CD4-positive, alpha-beta T cell treated with Interleukin-2 at 100 ng/mL for 4 hours (primary cell): Measurements from ENCODE around the gene RECK.
"Not testable (repeated sequence)": the region's sequence is repeated elsewhere in the genome, so short reads cannot be mapped to it uniquely, and the experiment has no call there.

Source experiments
- DNase-seq: peaks from one replicate; pipeline ENCODE4 v3.0.0-alpha.2; 2020; ENCODE audit warnings: low spot score

The RECK gene

DNA sequence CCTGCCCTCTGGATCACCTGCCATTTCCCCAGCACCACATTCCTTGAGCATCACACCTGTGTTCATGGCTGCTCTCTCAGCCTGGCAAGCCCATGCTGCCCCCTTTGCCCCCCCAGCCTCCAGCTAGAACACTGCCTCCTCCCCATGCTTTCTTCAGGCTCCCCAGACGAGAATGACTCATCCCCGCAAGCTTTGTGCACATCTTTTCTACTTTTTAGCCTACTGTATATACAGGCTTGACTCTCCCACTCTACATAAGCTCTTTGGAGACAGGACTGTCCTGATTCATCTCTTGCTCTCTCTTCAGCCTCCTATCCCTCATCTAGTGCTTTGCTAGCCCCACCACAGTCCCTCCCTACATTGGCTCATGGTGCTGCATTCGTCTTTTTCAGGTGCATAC lies 79.9 kb downstream of the RECK start:
- no peak for DNase-seq

DNA sequence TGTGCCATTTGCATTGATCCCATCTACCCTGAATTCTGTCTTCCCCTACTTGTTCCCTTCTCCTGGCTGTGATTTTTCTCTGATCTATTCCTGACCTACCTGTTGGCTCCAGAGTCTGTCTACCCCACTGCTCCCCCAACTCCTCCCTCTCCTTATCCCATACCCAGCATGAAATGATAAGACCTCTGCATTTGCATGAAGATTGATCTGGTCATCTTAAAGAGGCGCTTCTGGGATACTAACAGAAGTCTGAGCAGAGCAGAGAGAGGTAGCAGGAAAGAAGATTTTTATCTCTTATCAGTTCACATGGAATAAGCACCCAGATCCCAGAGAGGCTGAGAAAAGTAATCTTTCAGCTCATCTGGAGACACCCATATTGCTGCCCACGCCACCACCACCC lies 81.5 kb downstream of the RECK start:
- DNase-seq: no peak

DNA sequence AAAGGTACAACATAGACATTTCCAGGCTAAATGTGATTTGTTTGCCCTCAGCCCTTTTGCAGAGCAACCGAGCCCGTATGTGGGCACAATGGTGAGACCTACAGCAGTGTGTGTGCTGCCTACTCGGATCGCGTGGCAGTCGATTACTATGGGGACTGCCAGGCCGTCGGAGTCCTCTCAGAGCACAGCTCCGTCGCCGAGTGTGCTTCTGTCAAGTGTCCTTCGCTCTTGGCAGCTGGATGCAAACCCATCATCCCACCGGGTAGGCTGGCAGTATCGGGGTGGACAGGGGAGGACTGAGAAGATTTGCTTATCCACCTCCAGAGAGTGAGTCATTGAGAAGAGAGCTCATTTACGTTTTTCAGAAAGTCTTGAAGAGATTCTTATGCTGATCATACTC lies 82.0 kb downstream of the RECK start:
- no peak for DNase-seq

DNA sequence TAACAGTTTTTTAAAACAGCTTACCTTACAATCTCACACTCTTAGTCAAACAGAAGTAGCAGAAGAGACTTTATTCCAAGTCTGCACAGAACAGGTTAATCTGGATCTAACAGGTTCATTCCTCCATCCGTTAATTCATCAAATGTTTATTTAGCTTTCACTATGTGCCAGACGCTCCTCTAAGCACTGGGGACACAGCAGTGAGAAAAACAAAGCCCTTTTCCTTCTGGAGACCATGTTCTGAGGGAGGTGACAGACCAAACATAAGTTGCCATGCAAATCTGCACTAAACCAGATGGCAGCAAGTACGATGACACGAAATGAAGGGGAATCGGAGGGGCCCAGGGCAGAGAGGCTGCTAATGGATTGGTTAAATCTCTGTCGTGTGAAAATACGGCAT lies 82.8 kb downstream of the RECK start:
- DNase-seq: no peak

DNA sequence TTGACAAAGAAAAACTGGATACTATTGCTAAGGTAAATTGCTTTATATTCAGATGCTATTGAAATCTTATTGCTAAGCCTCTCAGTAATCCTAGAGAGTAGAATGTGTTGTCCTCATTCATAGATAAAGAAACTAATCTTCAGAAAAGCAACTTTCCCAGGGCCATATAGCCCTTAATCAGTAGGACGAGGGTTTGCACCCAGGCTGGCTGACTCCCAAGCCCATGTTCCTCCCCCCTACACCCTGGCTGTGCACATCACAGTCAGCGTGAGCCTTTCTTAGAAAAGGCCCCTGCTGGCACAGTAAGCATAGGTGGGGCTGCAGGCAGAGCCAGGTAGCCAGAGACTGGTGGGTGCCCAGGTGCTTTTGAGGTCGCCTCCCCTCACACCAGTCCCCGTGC lies 84.0 kb downstream of the RECK start:
- no peak for DNase-seq

DNA sequence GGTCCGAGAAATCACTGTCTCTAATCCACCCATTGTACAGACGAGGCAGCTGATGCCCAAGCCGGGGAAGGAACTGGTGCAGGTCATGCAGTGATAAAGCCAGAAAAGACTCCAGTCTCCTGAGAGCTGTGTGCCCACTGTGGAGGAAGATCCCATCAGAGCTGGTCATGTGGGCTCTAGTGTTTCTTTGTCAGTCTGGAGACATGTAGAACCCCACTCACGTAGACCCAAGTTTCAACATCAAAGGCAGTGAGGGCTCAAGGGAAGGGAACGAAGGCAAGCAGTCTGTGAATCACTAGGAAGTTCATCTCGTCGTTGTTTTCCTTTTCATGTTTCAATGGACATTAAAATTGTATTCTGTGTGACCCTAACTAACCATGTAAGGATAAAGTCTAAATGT lies 85.3 kb downstream of the RECK start:
- DNase-seq: no peak

DNA sequence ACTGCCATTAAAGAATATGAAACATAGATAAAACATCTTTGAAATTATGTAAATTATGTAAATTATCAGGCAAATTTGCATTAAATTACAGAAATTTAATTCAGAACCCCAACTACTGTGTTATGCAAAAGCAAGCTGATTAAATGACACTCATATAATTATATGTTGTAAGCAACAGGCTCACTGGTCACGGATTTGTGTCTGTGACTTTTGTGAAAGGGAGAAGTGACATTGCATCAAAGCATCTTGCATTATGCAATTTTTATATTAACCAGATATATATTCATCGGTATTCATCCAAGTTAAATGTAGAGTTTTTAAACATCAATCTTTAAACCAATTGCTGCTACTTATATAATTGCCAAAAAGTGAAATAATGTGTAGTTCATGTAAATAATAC lies 86.8 kb downstream of the RECK start:
- no peak for DNase-seq

DNA sequence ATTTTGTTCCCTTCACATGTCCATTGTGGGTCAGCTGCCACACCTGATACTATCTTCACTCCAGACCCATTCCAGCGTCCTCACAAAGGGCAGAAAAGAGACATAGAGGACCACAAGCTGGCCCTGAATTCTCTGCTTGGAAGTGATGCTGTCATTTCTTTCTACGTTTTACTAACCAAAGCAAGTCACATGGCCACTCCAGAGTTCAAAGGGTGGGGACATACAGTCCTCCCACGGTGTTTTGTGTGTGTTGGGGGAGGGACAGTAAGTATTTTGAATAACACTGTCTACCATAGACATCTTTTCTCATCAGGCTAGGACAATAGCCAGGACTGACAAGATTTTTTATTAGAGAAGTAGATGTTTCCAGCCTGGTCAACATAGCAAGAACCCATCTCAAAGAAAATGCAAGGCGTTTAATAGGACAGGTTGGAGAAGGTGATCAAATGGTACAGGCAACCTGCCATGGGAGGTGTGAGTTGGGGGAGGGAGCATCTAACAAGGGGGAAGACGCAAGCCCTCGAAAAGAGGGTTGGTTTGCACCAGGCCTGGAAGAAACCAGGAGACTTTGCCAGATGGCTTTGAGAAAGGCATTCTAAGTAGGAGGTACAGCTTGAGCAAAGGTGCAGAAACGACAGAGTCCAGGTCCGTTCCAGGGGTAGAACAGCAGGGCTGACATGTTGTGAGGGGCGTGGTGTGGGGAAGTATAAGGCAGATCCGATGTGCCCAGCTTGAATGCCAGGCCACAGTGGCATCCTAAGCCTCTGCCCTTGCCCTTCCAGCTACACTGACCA lies 88.5 kb downstream of the RECK start:
- no peak for DNase-seq

DNA sequence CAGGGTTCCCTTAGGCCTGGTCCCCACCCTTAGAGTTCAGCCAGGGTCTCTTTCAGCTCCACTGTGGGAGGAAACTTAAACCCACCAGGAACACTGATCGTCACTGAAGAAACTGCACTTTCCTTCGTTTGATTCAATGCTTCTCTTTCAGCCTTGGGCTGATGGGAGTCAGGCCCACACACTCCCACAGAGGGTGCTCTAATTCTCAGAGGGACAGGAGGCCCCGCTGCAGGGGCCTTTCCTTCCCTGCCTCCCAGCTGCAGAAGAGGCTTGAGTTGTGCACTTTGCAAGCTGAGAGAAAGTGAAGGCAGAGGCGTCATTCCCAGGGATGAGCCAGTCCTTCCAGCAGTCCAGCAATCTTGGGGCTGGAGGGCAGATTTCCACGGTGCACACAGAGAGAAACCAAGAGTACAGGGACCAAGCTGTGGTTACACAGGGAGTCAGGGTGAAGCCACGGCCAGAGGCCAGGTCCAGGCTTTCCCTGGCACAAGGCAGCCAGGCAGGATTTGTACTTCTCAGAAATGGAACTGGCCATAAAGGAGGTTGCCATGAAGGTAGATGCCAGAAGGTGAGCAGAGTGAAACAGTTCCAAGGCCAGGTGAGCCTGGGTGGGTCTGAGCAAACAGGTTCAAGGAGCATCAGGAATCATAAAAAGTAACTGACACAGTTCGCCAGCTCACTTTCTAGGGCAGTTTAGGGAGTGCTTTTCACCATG lies 89.5 kb downstream of the RECK start:
- DNase-seq: no peak

DNA sequence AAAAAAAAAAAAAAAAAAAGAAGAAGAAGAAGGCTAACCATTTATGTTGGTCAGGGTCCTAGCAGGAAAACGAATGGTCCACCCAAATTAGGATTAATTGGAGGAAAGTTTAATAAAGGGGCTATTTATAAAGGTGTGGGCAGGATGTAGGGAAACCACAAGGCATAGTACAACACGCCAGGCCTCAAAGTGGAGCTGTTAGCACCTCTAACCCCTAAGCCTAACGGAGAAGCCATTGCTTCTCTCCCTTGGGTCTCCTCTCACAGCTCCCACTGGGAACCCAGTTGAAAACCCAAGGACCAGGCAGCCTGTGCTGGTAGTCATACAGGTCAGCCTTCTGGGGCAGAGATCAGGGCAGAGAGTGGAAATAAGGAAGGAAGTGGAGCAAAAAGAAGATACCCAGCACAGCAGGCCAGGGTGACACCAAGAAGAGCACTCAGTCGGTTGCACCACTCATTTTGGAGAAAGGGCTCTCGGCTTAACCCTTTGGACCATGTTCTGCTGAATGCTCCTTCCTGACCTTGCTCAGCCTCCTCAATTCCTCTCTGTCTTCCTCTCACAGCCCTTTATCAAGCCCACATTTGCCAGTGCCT lies 91.0 kb downstream of the RECK start:
- DNase-seq: no peak

DNA sequence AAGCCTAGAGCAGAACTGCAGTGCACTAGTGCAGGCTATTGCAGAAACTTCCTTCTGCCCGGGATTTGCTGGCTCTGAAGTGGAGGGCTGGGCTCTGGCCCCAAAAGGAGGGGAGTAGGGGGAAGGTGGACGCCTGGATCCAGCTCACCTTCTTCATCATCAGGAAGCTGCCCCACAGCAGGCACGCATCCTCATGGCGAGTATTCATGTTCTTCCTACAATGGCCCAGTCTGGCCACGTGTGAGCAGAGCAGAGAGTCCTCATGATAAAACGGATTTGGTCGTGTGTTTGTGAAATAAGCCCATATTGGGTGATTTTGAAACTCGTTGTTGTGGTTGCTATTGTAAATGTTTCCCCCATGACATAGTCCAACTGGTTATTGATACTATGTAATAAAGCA lies 91.6 kb downstream of the RECK start:
- DNase-seq: no peak

DNA sequence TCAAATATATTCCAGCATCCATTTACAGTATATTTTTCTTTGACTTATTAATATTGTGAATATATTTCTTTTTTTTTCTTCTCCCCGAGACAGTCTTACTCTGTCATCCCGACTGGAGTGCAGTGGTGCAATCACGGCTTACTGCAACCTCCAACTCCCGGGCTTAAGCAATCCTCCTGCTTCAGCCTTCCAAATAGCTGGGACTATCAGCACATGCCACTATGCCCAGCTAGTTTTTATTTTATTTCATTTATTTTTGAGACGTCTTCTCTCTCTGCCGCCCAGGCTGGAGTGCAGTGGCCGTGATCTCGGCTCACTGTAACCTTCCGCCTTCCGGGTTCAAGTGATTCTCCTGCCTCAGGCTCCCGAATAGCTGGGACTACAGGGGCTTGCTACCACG lies 92.4 kb downstream of the RECK start:
- no peak for DNase-seq

DNA sequence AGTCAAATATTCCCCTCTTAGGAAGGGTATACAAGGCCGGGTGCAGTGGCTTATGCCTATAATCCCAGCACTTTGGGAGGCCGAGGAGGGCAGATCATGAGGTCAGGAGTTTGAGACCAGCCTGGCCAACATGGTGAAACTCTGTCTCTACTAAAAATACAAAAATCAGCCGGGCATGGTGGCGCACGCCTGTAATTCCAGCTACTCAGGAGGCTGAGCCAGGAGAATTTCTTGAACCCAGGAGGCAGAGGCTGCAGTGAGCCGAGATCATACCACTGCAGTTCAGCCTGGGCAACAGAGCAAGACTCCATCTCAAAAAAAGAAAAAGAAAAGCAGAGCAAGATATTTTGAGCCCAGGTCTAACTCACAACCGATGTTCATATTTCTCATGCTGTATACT lies 95.0 kb downstream of the RECK start:
- not testable (repeated sequence) for DNase-seq

DNA sequence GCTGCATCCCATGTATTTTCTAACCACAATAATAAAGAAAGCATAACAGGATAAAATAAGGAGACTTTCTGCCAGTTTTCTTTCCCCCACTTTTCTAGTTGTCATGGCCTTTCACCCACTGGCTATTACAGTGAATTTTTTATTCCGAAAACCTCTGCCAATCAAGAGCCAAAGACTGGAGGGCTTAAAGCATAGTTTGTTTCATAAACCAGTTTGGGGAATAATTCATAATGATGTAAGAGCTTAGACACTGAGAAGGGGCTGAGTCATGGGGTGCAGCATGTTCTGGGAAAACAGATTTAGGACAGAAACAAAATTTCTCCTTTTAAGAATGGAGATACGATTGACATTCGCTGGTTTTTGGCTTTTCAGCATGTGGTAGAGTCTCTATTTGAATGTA lies 95.4 kb downstream of the RECK start:
- no peak for DNase-seq

DNA sequence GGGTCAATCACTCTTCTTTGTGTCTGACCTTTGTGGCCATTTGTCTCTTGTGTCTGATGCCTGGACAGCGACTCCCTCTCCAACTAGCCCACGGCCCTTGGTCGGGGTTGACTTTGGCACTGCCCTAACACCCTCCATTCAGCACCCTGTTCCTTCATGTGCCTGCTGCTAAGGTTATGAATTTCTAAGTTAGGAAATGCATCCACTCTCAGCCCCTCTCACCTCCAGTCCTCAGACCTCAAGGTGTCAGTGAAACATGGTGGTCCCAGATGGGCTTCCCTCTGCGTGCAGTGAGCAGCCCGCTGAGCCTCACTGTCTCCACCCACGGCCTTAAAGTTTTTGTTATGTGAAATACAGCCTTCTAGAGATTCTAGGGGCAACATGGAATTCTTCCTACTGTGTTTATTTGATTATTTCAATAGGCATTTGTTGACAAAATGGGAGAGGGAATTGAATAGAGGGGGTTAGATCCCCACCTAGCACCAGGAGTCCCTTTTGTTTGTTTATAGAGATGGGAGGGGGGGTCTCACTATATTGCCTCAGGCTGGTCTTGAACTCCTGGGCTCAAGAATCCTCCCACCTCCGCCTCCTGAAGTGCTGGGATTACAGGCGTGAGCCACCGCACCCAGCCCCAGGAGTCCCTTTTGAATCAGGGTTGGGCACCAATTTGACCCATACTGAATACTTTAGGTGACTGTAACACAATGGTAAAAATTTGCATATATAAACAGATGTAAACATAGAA lies 98.2 kb downstream of the RECK start:
- DNase-seq: no peak

DNA sequence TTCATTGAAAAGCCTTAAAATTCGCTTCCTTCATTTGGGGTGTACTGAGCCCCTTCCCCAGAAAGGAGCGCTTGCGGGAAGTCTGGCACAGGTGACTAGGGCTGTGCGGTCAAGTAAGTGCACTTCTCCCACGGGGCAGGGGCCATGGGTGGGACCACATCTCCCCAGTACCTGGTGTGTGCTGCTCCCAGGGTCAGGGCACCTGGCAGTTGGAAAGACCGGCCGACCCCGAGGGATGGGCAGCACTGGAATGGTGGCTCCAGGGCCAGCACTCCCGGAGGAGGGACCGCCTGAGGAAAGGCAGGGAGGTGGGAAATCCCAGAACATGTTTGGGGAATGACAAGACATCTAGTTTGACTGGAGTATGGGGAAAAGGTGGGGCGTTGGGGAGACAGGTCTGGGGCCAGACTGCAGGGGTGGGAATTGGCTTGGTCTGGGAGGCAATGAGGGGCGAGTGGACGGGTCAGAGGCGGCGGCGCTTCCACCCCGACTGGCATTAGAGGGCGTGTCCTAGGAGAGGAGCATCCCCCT lies 99.1 kb downstream of the RECK start:
- DNase-seq: no peak

DNA sequence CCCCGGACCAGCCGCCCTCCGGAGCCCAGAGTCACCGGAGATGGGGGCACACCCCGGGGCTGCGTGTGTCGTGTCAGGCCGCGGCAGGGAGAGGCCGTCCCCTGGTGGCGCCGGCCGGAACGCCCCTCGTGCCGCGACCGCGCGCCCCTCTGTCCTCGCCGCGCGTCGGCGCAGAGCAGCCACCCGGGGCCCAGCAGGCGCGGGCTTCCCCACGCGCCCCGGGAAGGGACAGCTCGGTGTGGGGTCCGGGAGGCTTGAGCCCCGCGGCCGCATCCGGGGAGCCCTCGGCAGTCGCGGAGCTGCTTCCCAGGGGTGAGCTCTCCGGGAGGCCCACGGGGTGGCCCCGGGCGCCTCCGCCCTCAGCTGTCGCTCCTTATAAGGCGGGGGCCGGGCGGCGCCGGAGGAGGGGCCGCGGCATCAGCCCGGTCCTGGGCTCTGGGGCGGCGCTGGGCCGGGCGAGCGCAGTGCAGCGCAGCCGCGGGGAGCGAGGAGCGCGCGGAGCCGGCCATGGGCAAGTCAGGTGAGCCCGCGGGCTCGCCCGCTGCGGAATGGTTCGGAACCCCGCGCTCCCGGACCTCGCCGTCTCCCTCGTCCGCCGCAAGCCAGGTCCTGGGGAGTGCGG lies 99.7 kb downstream of the RECK start, which contains the start of gene GLIPR2:
TSS of gene GLIPR2 (plus strand) at position 462 of the 622 bp plus-strand sequence. CDS start at position 508, 46 bp downstream.
- DNase-seq: peak; percentile 76

DNA sequence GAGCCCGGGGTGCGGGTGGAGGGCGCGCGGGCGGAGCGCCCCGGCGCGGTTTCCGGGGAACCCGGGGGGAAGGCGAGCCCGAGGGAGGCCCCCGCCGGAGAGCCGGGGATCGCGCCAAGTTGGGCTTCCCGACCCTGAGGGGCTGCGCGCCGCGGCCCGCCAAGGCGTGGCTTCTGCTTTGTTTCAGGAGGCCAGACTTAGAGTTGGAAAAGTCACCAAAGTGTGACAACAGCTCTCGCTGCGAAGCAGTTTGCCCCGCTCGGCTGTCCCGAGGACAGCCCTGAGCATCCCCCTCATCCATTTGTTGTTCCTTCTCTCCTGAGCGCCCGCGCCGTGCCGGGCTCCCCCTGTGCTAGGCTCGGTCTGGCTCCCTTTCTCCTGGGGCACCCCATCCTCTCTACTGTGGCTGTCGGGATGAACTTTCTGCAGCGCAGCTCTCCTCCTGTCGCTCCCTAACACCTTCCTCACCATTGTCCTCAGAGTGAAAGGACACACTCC lies 100.2 kb downstream of the RECK start:
- no peak for DNase-seq

DNA sequence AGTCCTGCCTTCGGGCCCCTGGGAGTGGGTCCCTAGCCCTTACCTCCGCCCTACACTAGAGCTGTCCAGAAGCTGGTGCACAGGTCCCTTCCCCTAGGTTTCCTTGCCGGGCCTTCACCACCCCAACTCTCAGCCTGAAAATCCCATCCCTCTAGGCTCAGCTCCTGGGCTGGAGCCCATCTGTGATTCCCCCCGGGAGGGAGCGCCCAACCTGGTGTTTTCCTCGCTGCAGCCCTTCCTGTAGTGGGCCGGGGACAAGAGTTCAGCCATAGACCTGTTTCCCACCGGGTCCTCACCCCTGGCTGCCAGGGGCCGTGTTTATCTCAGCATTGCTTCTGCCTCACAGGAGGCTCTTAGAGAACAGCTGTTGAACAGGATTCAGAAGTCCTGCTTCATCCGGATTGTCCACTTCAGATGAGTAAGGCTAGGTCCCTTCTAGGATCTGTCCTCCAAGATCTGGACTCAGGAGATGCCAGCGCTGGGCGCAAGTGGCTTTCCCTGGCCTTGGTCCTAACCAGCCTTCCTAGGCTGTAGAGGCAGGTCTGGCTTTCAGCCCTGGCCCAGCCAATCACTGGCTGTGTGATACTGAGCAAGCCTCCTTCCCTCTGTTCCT lies 100.8 kb downstream of the RECK start:
- no peak for DNase-seq

DNA sequence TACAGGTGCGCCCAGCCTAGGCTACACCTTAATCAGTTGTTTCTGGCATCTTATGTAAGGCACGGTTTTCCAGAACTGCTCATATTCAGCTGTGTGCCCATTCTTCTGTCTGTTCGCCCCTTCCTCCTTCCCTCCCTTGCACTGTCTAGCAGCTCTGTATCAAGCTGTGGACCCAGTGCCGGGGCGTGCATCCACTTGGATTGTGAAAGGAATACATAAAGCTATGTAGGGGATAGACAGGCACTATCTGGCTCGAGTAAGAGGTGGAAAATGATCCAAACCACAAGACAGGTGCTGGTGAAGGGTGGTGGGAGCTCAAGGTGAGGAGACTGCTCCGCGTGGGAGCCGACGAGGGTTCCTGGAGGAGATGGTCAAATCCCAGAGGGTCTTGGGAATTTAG lies 101.8 kb downstream of the RECK start:
- no peak for DNase-seq

DNA sequence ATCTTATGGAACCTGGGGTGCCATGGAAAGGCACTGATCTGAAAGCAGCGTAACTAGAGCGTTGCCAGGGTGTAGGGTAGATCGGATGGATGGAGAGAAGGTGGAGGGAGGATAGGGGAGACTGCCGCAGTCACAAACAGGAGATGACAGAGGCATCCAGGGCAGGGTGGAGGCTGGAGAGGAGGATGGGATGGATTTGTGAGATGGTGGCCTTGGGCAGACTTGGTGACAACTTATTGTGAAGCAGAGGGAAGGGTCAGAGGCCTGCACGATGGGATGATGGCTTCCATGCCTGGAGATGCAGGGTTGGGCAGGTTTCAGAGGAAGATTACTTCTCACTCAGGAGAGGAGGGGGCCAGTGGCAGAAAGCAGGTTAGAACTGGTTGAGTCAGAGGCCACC lies 102.2 kb downstream of the RECK start:
- no peak for DNase-seq
